ENCODE results near the gene KLK11. TPM values are rescaled to one million over a fixed set of nuclear protein-coding genes. Genes with fewer than 3 reads are reported as not detected.

KLK11 gene
- total and polyA plus RNA-seq, 2 of the 8 experiments (the other 6 are each of a cell fraction or from before 2014, with no cell fraction given): 0.45 TPM; not detected in 1

DNA sequence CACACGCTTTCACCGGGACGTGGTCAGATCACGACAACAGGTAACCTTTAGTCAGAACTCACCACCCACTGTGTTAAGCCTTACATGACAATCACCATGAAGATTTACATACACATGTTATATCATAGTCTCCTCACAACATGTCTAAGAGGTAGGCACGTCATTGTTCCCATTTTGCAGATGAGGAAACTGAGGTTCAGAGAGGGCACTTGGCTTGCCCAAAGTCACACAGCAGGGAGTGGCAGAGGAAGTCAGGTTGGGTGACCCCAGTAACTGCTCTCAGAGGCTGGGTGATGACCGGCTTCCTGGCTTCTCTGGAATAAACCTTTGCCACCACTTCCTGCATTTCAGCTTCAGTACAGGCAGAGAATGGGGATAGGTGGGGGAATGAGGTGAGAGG, 12.2 kb downstream of the KLK11 start (continued):
- no peak for TF ChIP-seq RFX5 (IDR thresholded peaks at IDR 0.05; ENCODE audit: borderline replicate concordance, low read depth, low read length)

All from H1 (cell line).